SH-SY5Y (cell line): ENCODE measurements around the gene USP7.

Source experiments
- GATA2 ChIP-seq: IDR thresholded peaks from 2 replicates; pipeline ENCODE4 v1.6.1; 2011; ENCODE audit warnings: mild to moderate bottlenecking, low read depth, low read length
- GATA3 ChIP-seq: IDR thresholded peaks from 2 replicates; pipeline ENCODE4 v1.6.1; 2011; ENCODE audit warnings: low read depth, mild to moderate bottlenecking, low read length, moderate library complexity

GRCh38 chr16:8898660-8899318 lies 64.9 kb downstream of the USP7 start:
- no peak for TF ChIP-seq GATA2
- TF ChIP-seq GATA3: no peak
